Activated T-cell treated with anti-CD3 and anti-CD28 coated beads, Interleukin-2, amount 50 U/mL, for 1 hour (primary cell): ENCODE measurements around the gene FHAD1.

Experiments
- DNase-seq: peaks from one replicate; pipeline ENCODE4 v3.0.0-alpha.2; 2020

Gene FHAD1

DNA sequence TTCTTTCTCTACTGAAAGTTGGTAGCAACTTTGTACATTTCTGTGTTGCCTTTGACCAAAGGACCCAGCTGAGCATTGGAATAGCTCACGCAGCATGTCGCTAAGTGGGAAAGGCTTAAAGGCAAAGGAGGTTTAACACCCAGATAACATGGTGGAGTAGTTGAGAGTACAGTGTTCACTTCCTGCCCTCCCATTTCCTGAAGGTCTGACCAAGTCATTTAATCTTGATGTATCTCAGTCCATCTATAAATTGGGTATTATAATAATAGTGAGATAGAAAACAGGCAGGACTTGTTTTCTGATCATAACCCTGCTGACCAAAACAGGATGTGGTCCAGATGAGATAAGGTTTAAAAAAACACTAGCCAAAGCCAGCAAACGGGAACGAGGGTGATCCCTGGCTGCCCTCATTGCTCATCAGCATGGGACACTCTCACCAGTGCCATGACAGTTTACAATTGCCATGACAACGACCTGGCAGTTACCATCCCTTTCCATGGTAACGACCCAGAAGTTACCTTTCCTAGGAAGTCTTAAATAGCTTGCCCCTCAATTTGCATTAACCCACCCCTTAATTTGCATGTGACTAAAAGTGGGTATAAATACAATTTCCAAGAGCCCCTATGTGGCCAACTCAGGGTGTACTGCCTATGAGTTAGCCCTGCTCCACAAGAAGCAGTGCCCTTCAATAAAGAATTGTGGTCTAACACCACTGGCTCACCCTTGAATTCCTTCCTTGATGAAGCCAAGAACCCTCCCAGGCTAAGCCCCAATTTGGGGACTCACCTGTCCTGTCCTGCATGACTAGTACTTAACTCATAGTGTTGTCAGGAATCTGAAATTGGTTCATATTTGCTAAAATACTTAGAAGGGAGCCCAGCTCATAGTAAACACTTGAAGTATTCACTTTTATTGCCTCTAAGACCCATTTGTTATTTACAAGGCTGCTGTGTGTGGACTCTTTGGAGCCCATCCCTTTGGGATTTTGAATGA is 28.4 kb upstream of the FHAD1 start:
- DNase-seq = no peak

DNA sequence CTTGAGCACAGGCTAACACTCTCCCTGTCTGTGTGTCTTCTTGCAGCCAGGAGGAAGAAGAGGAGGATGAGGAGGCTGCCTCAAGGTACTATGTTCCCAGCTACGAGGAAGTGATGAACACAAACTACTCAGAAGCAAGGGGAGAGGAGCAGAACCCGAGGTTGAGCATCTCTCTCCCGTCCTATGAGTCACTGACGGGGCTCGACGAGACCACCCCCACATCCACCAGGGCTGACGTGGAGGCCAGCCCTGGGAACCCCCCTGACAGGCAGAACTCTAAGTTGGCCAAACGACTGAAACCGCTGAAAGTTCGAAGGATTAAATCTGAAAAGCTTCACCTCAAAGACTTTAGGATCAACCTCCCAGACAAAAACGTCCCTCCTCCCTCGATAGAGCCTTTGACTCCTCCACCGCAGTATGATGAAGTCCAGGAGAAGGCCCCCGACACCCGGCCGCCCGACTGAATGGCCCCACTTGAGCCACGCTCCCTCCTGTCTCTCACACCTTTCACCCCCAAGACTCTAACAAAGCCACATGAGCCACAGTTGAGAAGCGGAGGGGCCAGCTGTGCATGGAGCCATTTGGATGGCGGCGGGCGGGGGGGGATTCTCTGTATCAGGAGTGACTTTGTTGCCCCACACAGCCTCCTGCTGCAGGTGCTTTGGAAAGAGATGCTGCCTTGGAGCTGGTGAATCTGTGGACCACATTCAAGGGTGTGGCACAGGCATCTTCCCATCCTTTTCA is 27.6 kb upstream of the FHAD1 start:
- DNase-seq = no peak

DNA sequence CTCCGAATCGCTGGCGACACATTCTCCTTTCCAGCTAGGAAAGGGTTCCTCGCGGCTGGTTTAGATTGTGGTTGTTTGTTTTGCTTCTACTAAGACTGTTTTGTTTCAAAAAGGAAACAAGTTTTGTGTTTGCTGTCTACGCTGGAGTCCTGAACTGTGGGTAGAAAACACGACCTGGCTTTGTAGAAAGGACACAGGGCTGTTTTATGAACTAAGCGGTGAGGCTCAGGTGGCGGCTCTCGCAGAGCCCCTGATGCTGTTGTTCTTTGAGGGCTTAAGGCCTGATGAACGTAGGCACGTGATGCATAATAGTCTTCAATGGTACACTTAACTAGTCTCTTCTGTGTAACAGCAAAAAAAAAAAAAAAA is 27.0 kb upstream of the FHAD1 start:
- DNase-seq = no peak

DNA sequence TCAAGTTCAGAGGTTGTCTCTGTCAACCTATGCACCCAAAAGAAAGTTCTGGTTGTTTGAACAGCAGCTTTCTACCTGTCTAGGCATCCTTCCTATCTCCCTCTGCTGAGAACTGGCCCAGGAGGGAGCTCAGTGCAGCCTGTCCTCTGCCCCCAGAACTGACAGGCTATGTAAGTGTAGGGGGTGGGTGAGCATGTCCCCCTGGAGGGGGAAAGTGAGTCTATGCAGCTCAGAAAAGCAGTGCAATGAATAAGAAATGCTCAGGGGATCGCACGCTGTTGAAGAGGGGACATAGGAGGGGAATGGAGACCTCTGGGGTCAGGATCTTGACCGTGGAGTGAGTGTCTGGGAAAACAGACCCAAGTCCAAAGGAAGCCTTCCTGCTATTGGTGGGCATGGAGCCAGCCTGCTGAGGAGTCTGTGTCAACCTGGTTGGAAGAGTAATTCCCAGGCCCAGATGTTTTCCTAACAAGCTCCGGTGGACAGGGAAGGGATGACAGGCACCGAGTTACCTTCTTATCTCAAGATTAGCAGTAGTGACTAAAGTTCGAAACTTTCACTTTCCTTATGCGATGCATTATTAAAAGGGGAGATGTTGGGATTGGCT is 26.1 kb upstream of the FHAD1 start:
- no peak for DNase-seq

DNA sequence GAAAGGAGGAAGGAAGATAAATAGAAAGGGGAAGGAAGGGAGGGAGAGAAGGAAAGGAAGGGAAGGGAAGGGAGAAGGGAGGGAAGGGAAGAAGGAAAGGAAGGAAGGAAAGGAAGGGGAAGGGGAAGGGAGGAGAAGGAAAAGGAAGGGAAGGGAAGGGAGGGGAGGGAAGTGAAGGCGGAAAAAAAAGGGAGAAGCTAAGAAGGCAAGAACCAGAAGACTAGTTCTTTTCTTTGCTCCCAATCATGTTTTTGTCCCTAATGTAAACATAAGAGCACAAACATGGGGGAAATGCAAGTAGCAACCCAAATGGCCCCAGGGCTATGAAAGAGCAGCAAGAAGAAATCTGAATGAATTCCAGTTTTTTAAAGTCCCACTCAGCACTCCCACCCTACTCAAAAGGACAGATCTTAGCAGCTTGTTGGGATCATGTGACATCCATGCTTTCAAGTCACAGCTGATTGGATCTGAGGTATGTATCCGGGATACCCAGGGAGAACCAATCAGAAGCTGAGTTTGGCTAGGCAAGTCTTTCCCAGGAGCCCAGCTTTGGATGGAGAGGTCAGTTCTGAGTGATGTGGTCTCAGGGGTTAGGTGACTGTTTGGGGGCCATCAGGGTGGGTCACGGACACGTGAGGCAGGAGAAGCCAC is 24.2 kb upstream of the FHAD1 start:
- no peak for DNase-seq

DNA sequence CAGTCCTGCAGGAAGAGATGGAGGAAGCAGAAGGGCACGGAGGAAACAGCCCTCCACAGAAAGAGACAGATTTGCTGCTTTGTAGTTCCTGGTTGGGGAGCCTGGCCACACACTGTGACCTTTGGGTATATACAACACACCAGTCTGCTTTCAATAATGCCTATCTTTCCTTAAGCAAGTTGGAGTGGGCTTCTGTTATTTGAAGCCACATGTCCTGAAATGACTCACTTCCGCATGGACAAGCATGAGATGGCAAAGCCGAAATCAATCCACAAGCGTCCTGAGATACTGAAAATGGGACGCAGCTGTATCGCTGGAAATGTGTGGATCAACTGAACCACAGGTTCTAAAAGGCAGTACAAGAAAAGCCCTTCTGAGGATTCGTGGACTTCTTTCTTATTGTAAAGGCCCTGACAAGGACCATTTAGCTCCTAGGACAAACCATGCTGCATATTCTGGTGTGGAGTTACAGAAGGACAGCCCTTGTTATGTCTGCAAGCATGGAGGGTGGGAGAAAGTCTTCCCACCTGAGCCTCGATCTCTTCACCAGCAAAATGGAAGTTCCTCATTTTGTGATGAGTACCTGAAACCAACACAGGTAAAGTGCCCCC is 22.7 kb upstream of the FHAD1 start:
- DNase-seq = no peak

DNA sequence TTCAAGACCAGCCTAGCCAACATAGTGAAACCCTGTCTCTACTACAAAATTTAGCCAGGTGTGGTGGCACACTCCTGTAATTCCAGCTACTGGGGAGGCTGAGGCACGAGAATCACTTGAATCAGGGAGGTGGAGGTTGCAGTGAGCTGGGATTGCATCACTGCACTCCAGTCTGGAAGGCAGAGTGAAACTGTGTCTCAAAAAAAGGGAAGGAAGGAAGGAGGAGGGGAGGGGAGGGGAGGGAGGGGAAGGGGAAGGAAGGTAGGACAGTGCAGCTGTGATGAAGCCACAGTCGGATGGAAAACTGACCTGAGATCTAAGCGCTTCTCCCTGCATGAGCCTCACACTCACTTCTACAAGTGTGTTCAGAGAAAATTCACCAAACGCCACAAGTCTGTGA is 22.0 kb upstream of the FHAD1 start:
- DNase-seq = no peak

DNA sequence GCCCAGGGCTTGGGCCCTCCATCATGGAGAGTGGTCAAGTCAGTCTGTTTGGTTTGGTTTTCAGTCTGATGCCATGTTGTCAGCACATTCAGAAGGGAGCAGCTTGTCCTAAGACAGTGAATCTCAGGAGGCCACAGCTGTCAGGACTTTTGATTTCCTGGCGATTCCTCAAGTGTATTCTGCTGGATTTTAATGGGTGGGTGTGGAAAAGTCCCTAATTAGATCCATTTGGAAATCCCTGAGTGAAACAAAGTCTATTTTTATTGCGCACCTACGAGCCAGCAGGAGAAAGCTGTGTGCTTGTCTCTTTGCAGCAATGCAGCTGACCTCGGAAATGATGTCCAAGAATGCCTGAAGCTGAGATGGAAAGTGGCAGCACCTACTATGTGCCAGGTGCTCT is 21.6 kb upstream of the FHAD1 start:
- no peak for DNase-seq

DNA sequence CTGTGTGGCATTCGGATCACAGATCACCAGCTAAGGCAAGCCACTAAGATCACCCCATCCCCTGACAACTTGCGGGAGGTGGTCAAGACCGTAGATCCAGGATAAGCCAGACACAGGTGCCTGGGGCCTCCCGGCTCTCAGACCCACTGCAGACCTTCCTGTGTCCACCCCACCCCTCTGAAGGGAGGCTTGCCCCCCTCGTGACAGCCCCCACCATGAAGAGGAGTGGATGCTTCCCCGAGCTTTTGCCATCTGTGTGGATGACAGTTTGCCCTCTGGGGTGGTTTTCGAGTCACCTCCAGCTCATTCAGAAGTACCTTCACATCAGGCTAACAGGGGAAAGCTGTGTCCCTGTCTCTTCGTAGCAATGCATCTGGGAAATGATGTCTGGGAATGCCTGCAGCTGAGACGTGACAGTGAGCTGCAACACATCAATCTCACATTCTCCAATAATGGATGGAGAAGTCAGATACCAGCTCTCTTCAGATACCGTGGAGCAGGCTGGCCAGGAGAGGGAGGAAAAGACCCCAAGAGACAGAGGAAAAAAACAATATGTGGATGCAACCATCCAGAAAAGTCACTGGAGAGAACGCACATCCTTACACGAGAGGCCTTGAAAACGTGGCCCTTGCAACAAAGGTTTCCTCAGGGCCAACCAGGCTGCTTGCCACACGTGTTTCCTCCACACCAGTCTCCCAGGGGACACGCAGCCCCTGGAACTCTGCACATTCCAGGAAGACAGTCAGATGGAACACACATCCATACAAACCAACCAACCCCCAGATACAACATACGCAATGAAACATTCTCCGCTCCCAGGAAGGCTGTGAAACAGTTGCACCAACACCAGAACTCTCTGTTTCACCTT is 20.4 kb upstream of the FHAD1 start:
- DNase-seq = no peak

DNA sequence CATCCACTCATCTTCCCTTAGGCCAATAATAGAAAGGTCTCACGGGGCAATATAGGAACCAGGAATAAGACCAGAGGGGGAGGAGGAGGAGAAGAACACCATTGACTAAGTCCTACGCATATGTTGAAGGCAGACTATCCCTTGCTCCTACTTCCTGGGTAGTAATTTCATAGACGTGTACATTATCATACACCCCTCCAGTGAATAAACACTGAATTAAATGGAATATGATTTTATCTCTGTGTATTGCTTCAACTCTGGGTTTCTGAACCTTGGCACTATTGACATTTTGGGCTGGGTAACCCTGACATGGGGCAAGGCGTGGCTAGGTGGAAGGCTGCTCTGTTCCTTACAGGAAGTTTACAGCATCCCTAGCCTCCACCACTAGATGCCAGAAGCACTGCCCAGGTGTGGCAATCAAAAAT is 17.3 kb upstream of the FHAD1 start:
- no peak for DNase-seq

DNA sequence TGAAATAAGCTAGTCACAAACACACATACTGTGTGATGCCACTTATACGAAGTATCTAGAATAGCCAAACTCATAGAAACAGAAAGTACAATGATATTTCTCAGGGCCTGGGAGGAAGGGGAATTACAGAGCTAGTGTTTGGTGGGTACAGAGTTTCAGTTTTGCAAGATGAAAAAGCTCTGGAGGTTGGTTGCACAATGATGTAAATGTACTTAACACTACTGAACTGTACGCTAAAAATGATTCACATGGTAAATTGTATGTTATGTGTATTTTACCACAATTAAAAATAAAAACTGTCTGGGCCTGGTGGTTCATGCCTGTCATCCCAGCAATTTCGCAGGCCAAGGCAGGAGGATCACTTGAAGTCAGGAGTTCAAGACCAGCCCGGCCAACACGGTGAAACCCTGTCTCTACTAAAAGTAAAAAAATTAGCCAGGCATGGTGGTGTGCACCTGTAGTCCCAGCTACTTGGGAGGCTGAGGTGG is 15.3 kb upstream of the FHAD1 start:
- DNase-seq = no peak

DNA sequence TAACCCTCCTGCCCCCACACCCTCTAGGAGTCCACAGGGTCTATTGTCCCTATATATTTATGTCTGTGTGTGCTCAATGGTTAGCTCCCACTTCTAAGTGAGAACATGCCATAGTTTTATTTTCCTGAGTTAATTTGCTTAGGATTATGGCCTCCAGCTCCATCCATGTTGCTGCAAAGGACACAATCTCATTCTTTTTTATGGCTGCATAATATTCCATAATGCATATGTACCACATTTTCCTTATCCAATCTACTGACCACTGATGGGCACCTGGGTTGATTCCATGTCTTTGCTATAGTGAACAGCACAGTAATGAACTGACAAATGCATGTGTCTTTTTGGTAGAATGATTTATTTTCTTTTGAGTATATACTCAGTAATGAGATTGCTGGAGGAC is 13.3 kb upstream of the FHAD1 start:
- DNase-seq = no peak

DNA sequence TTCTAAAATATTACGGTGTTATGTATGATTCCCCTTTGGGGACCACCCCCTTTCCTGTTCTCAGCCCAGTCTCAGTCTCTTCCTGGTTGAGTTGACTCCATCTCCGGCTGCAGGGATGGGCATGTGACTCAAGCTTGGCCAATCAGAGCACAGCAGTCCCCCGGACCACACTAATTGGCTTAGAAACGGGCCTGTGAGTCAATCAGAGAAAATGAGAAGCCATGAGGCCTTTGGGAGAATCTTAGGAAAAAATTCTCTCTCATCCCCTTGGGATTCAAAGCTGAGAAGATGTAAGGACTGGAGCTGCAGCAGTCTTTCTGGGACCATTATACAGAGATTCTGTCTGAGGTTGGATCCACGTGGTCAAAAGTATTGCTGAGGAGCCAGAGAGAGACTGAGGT is 10.7 kb upstream of the FHAD1 start:
- DNase-seq = no peak

DNA sequence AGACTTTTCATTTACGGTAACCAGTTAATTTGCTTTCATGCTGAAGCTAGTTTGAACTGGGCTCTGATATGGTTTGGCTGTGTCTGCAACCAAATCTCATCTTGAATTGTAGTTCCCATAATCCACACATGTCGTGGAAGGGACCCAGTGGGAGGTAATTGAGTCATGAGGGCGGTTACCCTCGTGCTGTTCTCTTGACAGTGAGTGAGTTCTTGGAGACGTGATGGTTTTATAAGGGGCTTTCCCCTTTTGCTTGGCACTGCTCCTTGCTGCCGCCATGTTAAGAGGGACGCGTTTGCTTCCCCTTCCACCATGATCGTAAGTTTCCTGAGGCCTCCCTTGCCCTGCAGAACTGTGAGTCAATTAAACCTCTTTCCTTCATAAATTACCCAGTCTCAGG is 10.3 kb upstream of the FHAD1 start:
- no peak for DNase-seq

DNA sequence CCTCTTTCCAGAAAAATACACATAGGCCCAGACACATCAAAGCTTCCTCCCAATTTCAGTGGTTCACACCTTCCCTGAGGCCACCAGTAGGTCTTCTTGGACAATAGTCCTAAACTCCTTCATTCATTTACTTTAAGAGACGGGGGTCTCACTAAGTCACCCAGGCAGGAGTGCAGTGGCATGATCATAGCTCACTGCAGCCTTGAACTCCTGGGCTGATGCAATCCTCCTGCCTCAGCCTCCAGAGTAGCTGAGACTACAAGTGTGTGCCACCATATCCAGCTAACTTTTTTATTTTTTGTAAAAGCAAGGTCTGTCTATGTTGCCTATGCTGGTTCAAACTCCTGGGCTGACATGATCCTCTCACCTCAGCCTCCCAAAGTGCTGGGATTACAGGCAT is 8.2 kb upstream of the FHAD1 start:
- no peak for DNase-seq

DNA sequence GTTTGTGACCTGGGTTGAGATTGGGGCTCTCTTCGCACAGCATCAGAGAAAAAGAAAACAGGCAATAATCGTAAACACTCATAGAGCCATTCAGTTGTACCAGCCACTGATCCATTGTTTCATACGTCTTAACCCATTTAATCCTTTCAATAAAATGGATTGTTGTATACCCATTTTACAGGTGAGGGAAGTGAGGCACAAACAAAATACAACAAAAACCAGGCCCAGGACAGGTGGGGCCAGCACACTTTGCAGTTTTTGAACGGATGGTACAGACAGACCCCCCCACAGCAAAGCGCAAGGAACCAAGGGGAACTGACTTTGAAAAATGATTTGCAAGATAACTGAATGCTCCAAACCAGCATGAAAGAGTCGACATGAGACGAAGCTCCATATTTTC is 4.3 kb upstream of the FHAD1 start:
- no peak for DNase-seq

DNA sequence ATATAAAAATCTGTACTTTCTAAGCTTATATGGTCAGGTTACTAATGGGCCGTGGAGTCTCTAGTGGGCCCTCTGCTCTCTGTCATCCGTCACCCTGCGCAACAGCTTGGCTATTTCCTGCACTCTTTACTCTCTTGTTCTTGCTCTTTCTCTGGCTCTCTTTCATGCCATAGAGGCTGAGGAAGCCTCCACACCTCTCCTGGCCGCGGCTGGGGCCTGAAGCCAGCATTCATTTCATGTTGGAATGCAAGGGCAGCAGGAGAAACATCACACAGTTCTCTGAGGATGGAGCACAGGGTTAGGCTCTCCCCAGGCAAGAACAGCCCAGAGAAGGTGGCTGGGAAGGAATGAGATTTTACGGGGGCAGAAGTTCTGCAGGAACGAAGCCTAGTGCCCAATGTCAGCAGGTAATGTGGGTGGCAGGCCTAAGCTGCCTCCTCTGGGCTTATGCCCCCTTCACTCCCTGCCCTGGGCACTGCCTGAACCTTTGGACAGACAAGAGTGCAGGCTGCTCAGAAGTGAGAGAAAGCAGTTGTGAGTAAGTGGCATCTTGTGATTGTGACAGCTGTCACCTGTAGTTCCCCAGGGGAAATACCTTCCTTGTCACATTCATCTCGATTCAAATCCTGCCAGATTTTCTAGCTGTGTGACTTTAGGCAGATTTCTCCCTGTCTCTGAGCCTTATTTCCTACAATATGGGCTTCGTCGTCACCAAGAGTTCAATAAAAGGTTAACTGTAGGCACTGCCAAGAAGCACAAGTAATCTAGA is 3.6 kb upstream of the FHAD1 start:
- no peak for DNase-seq

DNA sequence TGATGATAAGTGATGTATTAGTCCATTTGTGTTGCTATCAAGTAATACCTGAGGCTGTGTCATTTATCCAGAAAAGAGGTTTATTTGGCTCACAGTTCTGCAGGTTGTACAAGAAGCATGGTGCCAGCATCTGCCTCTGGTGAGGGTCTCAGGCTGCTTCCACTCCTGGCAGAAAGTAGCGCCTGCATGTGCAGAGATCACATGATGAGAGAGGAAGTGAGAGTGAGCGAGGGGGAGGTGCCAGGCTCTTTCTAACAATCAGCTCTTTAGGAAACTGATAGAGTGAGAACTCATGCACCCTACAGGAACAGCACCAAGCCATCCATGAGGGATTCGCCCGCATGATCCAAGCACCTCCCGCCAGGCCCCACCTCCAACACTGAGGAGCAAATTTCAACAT is 2.2 kb upstream of the FHAD1 start:
- DNase-seq = no peak

DNA sequence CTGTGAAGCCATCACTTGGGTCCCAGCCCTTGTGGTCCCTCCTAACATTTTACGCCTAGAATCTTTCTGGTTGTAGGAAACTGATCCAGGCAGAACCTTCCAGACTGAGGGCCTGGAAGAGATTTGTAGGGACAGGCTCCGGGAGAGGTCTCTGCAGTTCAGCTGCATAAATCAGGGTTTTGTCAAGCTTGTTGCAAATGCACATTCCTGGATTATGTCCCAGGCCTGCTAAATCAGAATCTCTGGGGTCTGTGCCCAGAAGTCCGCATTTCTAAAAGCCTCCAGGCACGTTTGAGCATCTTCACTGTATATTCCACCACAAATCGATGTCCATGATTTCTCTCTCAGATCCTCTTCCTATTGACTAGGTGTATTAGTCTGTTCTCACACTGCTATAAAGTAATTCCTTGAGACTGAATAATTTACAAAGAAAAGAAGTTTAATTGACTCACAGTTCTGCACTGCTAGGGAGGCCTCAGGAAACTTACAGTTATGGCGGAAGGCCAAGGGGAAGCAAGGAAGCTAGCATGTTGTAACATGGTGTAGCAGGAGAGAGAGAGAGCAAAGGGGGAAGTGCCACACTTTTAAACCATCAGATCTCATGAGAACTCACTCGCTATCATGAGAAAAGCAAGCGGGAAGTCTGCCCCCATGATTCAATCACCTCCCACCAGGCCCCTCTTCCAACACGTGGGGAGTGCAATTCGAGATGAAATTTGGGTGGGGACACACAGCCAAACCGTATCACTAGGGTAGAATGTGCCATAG is 1.2 kb upstream of the FHAD1 start:
- DNase-seq = no peak

DNA sequence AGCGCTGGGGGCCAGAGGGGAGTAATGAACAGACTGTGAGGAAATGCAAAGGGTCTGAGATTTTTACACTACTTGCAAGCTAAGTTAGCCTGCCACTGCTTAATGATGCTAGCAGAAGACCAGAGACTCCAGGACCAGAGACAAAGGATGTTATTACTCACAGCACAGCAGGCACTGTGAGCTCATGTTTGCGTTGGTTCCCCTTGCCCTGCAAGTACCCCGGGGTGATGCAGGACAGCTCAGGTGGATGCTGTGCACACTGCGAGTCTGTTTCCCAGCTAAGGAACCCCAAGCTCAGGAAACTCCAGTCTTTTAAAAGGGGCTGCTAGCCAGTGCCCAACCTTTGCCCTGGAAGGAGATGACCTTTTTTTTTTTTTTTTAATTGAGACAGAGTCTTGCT is 1.2 kb downstream of the FHAD1 start:
- no peak for DNase-seq
